Gastroesophageal sphincter (tissue), 2 donors: Measurements from ENCODE around the gene ALDOA.

Experiments used
- EP300 ChIP-seq: sonication (generic); formaldehyde crosslinking; IDR thresholded peaks from one replicate; pipeline ENCODE4 v1.6.1; 2017; ENCODE audit warnings: antibody characterized with exemption, mild to moderate bottlenecking
- POLR2A ChIP-seq, 2 donors: fragments of 450-650 bp; IDR thresholded peaks; one replicate each; pipeline ENCODE4 v1.6.1; 2017; ENCODE audit warnings: antibody characterized with exemption in 2 of 2, mild to moderate bottlenecking in 2 of 2, moderate library complexity in 1 of 2

DNA sequence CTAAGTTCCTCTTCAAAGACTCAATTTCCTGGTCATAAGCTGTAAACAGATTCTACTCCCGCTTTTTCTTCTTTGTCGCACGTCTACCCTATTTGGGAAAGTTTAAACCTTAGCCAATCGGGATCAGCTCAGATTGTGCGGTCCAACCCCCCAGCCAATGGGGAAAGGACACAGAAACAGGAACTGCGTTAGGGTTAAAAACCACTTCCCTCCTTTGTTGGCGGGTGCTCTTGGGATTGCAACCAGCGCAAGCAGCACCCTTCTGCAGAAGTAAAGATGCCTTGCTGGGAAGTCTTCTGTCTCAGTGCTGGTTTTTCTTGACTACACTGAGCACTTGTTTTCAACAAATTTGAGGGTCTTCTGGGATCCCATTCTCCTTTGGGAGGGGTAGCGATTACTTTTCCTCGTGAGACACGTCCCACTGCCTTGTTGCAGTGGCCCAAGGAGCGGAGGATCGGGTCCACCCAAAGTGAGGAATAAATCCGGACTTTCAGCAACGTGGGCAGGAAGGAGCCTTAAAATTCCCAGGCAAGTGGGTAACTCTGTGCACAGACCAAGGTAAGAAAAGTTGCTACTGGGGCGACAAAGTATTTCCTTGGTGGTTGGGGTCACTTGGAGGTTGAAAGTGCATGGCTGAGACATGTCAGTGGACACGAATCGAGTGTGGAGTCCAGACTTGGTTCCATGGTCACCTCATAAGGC lies 31.5 kb downstream of the ALDOA start:
- TF ChIP-seq EP300 = no peak
- no peak for TF ChIP-seq POLR2A (IDR thresholded peaks at IDR 0.05)
